Retinal pigment epithelial cell (primary cell): ENCODE results near the gene ZNF287.

Experiments used
- DNase-seq: peaks from one replicate; pipeline ENCODE4 v3.0.0-alpha.2; 2010; ENCODE audit warnings: low read depth
- H3K4me3 ChIP-seq: 2 replicates; pipeline ENCODE4 v1.5.1; 2011; ENCODE audit warnings: mild to moderate bottlenecking, low read length, control low read depth, moderate library complexity
- CTCF ChIP-seq: conservative IDR thresholded peaks from 2 replicates; pipeline ENCODE4 v1.5.1; 2011; ENCODE audit warnings: low read depth, low read length, control low read depth, inconsistent platforms

The ZNF287 gene

GRCh38 chr17:16504984-16505383 is 64.0 kb downstream of the ZNF287 start:
- no peak for DNase-seq
- no peak for TF ChIP-seq CTCF
- no peak overlapping the region for H3K4me3 ChIP-seq
